HG02798 (cell line): ENCODE measurements around the gene TTC27.

Source experiments
- ATAC-seq: cut with Tn5 transposase; IDR thresholded peaks from one replicate; pipeline ENCODE4 v1.9.1; 2021; ENCODE audit warnings: mild to moderate bottlenecking; ENCODE audit not compliant: unreplicated experiment, poor library complexity

Gene TTC27

DNA sequence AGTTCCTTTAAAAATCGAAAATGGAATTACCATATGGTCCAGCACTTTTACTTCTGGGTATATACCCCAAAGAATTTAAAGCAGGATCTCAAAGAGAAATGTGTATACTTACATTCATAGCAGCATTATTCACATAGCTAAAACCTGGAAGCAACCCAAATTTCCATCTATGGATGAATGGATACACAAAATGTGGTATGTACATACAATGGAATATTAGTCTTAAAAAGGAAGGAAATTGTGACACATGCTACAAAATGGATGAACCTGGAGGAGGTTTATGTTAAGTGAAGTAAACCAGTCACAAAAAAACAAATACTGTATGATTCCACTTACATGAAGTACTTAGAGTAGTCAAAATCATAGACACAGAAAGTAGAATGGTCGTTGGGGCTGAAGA, 171.0 kb downstream of the TTC27 start:
- no peak for ATAC-seq

DNA sequence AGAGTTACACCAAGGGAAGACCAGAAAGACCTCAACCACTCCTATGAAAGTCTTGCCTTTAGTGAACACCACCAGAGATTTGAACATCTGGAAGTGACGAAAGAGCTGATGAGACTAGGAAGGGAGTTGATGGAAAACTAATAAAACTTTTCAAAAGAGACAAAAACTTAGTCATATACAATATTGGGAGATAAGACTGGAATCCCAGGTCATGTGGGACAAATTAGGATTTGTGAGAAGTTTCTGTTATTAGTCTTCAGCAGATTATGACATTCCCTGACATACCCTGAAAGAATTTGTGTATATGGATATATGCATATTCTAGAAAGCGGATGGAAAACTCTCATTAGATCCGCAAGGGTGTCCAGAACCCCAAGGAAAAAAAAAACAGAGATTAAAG, 173.9 kb downstream of the TTC27 start:
- ATAC-seq = no peak

DNA sequence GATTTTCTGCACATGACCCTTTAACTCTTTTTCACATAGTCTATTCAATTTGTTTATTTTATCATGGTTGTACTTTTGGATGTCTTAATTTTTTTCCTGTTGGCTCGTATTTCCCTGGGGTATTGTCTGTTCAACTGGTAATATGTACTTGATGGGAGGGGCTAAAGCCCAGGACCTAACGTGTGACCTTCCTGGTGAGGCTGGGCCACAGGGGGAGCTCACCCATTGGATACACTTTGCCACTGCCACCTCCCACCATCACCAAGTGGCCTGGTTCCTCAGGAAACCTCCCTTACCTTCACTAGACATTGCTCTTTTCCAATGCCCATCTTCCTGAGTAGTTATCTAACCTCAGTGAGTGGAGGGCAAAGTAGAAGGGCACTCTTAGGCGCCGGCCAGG, 175.0 kb downstream of the TTC27 start:
- no peak for ATAC-seq

DNA sequence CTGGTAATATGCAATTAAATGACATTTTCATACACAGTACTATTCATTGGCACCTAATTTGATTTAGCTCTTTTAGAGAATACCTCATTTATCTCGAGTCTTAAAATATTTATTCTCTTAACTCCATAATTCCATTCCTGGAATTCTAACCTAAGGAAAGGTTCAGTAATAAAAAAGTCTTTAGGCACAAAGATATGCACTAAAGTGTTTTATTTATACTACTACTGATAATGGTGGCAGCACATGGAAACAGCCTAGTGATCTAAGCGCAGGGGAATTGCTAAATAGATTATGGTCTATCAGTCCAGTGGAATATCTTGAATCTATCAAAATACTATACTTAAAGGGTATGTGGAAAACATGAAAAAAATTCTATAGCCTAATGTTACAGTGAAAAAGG, 176.4 kb downstream of the TTC27 start:
- ATAC-seq = no peak

DNA sequence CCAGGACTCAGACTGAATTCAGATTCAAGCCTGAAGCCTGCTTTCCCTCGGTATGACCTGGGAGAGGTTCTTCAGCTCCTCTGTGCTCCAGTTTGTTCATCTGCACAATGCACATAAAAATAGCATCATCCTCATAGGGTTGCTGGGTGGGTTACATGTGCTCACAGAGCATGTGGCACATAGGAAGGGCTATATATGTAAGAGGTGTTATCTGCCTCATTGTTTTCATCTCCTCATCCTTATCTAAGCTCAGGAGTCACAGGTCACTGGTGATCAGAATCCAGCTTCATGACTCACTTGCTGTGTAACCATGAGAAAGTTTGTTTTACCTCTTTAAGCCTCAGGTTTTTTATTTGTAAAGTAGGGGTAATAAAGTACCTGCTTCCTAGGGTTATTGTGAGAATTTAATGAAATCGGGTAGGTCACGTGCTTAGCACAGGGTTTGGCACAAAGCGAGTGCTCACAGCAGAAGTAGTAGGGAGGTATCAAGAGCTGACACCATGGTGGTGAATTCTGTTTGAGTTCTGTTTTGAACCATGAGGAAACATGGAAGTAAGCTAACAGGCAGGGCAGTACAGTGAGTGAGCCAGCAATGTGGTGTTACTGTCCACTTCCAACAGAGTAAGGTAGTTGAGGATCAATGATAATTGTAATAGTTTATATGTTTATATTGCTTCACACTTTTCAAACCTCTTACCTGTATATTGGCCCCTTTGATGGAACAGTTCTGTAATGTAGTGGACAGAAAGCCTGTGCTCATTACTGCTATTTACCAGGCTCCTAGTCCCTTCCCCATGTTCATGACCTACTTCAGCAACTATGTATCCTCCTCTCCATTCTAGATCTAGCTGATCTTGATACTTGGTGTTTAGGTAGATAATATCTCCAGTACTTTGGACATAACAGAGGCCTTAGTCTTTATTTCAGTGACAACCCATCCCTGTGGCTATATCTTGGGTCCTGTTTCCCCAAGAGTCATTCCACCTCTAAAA, 177.6 kb downstream of the TTC27 start:
- no peak for ATAC-seq

DNA sequence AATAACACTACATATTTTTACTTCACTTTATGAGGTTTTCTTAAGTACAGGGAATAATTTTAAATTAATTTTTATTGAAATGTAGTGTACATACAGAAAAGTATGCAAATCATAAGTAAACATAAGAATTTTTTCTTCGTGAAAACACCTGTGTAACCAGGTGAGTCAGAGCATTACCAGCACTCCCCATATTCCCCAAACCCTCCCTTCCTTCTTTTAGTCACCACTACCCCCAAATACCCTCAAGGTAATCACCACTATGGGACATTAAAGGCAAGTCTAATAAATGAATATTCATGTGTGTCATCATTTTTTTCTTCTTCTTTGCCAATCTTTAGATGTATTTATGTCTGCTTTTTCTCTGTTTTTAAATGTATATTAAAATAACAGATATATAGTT, 179.0 kb downstream of the TTC27 start:
- no peak for ATAC-seq

DNA sequence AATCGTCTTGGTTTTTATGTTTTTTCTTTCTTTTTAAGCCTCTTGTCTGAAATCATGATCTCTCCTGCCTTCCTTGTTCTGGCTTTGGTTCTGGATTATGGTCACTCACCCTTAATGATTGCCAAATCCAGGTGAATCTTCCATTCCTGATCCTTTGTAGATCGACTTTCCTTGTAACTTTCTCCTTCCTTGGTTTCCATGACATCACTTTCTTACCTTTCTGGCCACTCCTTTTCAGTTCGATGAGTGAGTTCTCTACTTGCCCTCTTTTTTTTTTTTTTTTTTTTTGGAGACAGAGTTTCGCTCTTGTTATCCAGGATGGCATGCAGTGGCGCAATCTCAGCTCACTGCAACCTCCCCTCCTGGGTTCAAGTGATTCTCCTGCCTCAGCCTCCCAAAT, 179.8 kb downstream of the TTC27 start:
- ATAC-seq = no peak

DNA sequence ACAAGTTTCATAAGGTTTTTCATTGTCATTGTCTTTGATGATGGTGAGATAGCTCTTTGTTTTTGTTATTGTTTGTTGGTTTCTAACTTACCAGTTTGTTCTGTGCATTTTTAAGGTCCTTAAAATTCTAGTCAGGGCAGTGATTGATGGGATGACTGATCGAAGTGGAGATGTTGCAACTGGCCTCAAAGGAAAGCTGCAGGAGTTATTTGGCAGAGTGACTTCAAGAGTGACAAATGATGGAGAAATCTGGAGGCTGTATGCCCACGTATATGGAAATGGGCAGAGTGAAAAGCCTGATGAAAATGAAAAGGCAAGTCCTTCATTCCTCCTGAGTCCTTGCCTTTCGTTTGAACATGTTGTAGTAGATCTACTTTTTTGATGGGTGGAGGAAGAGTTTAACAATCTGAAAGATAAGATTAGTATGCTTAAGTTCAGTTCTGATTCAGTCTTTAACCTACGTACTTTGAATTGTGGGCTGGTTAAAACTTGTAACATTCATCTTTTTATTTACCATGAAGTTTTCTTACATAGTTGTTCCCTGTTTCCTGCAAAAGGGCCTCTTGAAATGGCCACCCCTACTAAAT, 183.2 kb downstream of the TTC27 start:
- ATAC-seq = no peak

DNA sequence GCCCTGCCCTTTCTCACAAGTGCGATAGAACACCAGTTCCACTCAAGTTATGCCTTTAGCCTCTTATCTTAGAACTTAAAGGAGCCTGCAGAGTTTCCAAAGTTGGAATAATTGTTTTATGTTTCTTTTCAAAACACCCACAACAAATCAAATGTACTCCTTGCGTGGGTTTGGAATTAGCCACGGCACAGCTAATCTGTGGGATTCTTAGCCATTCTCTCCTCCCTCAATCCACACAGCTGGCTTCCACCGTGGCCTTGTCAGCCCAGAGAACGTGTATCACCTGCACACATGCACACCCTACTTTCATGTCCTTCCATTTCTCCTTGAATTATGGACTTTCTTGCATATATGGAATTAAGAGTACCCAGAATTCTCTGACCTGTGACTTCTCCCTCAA, 183.8 kb downstream of the TTC27 start:
- ATAC-seq = no peak

DNA sequence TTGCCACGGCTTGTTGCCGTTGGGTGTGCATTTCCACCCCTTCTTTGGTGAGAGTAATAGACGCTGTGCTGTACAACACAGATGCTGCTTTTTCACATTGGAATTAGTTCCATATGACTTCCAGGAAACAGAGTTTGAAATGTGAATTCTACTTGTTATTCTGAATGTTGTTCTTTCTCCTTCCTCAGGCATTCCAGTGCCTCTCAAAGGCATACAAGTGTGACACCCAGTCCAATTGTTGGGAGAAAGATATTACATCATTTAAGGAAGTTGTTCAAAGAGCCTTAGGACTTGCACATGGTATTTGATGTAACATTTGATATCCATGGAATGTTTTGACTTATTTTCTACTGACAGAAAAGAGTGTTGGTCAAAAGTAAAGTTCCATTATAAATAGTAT, 184.5 kb downstream of the TTC27 start:
- ATAC-seq = no peak

DNA sequence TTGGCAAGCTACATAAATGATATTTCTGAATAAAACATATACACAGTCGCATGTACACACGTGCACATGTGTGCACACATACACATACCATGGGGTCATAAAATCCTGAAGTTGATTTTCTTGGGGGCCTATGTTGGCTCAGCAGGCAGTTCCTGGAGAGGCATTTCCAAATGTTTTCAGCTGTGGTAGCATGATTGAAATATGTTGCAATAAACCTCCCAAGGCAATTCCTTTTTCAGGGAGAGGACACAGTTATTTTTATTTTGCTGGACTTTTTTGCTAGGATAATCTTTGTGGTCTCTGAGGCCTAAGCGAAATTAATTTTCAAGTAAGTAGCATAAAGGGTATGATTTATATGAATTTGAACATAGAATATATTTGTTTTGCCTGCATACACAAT, 192.2 kb downstream of the TTC27 start:
- no peak for ATAC-seq

DNA sequence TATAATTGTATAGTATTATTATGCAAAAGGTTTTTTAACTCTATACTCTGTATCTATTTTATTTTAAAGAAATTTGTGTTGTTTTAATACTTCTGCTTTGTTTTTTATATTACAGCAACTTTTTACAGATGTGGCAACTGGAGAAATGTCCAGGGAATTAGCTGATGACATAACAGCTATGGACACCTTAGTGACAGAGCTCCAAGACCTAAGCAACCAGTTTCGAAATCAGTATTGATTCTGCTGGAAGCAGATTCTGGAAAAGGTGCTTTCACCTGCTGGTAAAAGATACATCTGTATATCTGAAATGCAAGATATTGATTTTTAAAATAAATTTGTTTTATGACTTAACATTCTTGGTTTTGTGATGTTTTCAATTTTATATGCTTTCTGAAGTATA, 192.9 kb downstream of the TTC27 start:
- ATAC-seq = no peak

DNA sequence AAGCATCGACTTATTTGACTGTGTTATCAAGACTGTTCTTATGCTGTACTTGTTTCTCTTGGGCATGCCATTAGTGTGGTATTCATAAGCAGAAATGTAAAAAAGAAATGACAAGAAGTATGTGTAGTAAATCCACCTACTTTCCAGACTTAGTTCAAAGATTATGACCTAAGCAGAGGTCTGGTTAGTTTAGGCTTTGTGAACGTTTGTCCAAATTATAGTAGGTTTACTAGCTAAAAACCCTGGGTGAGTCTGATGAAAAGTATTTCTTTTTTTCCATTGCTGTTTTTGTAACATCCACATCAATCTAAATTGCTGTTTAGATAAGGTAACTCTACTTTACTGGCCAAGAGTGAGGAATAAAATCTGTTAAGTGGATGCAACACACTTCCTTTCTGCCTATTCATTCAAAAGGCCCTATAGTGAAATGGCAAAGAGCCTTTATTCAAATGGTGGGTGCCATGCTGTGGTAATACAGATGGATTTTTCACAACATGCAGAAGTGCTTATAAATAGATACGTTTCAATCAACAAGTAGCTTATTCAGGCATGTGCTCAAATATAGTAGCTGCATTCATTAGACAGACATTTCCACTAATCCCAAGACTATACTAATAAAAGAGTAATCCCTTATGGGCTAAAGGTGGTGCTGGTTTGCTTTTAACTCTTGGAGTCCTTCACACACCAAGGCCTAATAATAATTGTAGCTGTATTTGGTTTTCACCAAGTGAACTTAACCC, 196.4 kb downstream of the TTC27 start:
- no peak for ATAC-seq

DNA sequence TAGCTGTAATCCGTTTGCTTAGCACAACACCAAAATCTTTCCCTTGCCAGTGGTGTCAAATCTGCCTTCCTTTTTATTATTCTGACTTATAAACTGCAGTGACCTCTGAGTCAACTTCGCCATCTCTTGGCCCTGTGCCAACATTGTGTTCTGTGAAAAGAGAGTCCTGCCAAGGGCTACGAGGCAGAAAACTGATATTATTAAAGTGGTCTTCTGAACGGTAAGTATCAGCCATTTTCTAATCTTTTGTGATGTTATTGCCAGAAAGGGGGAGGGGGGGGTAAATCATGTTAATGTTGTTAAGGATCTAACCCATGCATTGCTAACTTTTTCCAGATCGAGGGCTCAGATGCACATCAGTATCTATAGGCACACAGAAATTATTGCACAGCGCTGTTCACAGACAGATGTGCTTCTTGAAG, 197.5 kb downstream of the TTC27 start:
- ATAC-seq = no peak

DNA sequence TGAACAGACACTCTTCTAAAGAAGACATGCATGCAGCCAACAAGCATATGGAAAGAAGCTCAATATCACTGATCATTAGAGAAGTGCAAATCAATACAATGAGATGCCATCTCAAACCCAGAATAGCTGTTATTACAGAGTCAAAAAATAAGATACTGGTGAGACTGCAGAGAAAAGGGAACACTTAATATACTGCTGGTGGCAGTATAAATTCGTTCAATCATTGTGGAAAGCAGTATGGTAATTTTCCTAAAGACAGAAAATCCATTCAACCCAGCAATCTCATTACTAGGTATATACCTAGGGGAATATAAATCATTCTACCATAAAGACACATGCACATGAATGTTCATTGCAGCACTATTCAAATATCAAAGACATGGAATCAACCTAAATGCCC, 202.3 kb downstream of the TTC27 start:
- ATAC-seq = no peak

DNA sequence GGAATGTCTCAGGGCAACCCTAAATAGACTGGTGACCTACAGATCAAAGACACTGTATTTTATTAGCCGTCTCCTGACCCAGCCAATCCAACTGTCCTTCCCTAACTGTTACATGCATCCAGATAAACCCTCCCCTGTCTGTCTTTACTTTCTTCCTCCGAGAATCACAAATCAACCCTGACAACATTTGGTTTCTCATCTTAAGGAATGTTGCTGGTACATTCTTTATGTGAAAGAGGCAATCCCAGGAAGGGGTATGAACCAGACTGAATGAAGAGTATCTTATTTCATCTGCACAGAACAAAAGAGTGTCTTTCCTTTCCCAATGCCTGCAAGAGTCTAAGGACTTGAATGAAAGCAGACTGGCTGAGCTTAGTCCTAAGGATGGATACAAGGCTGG, 205.0 kb downstream of the TTC27 start:
- no peak for ATAC-seq

DNA sequence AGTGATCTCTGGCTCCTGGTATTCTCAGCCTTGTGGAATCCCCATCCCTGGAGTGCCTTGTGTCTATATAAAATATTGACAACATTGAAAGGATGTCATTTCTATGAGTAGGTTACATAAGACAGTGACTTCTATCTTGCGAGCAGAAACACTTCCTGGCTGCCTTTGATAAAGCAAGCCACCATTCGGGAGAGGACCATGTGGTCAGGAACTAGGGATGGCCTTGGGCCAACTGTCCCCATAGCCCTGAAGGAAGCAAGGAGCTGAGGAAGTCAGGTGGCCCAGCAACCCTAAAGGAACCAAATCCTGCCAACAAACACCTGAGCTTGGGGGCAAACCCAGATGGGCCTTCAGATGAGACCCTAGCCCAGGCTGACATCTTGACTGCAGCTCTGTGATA, 205.9 kb downstream of the TTC27 start:
- no peak for ATAC-seq

DNA sequence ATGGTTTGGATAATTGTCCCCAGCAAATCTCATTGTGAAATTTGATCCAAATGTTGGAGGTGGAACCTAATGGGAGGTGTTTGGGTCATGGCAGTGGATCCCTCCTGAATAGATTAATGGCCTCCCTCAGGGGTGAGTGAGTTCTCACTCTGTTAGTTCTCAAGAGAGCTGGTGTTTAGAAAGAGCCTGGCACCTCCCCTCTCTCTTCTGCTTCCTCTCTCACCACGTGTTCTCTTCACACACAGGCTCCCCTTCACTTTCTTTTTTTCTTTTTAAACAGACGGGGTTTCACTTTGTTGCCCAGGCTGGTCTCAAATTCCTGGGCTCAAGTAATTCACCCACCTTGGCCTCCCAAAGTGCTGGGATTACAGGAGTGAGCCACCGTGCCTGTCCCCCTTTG, 207.3 kb downstream of the TTC27 start:
- peak; percentile 62 for ATAC-seq

DNA sequence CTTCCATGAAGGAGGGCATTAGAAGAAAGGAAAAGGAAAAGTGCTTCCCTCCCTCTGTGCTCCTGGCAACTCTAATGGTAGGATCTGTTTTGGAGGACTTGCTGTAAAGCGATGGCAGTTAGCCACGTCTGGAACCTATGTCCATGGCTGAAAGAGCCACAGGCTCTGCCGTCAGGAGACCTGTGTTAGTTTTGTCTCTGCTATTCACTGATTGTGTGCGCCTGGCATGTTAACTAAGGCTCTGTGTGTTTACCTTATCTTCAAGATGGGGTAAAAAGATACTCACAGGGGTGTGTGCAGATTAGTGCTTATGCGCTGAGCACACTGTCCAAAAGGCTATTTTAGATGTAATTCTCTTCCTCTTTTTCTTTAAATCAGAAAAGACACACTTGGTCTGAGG, 209.1 kb downstream of the TTC27 start:
- ATAC-seq = no peak

DNA sequence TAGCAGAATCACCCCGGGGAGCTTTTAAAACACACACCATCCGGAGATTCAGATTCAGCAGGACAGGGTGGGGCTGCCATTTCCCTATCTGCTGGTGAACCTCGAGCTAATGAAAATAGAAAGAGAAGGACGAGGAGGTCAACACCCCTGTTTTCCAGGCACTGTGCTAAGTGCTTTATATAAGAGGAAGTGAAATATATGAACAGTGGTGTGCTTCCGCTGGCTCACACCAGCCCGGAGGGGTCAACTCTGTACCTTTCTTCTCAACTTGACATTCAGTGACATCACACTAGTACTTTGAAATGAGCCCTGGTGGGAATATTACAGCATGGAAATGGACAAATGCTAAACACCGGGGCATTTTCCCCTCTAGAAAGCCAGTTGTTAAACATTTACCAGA, 210.6 kb downstream of the TTC27 start:
- peak; percentile 54 for ATAC-seq

DNA sequence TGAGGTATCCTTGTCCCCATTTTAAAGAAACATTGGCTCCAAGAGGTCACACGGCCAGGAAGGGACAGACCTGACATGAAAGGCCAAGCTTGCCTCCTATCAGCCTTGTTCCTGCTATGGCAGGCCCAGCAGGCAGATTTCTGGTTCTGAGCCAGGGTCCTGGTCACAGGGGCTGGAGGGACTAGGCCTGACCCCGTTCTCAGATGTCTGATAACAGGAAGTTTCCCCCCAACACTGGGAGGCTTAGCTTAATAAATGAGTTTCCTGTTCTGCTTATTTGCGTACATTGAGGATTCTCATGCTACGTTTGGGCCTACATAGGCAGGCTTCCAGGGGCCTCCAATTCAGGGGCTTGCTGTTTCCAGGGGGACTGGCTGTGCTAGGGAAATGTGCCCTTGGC, 211.1 kb downstream of the TTC27 start:
- no peak for ATAC-seq
